GM18498 (cell line): ENCODE measurements around the gene CASS4.
A peak's percentile ranks its signal among the peaks of the same experiment; 100 is the strongest.
"Not testable (repeated sequence)": the region's sequence is repeated elsewhere in the genome, so short reads cannot be mapped to it uniquely, and the experiment has no call there.

Experiments used
- ATAC-seq: cut with Tn5 transposase; IDR thresholded peaks from one replicate; pipeline ENCODE4 v1.9.1; 2021; ENCODE audit warnings: mild to moderate bottlenecking, moderate library complexity; ENCODE audit not compliant: unreplicated experiment

The CASS4 gene

DNA sequence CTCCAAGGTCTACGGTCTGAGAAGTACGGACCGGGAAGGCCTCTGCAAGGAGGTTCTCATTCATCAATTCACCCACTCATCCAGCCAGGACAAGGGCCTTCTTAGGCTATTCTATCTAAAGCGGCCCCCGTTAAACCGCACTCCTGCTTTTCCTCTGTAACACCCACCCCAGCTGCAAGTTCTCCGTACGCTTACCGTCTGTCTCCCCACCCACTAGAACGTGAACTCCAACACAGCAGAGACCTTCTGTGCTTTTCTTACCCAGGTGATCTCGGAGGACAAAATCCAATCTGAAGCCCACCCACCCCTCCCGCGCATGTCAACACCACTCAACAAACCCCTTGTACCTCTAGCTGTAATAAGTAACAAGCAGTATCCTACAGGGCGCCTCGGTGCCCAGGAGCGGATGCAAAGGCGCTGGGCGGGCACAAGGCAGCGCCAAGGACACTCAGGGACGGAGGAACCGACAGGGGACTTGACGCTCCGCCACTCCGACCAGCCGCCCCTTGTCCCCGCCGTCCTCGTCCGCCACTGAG lies 20.4 kb upstream of the CASS4 start:
- peak; percentile 34 for ATAC-seq

GRCh38 chr20:56392132-56392880 lies 19.8 kb upstream of the CASS4 start, which contains the start of the genes AURKA and CSTF1:
Gene AURKA (minus strand): TSS chr20:56392215. CDS start chr20:56388197, 4,018 bp downstream.
Gene CSTF1 (plus strand): TSS chr20:56392645. CDS start chr20:56395553, 2,908 bp downstream.
- peak; percentile 90 for ATAC-seq

DNA sequence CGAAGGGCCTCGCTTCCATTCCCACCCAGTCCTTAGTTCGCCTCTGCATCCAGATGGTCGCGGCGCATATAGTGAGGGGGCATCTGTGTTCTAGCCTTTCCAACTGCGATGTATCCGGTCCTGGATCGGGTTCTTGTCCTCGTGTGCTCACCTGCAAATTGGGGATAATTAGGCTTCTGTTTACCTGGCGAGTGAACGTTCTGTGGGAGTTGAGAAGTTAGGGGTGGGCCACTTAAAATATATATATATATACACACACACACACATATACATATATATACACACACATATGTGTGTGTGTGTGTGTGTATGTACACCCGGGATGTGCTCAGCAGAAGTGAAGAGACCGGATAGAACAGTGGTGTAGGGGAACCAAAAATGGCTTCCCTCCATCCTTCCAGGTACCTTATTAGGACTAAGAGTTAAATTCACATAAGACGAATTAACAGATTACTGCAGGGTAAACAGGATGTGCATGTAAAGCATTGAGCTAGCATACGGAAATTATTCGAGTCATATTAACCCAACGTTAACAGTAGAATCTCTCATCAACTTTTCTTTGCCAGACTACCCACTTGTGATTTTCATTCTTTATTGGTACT lies 19.1 kb upstream of the CASS4 start:
- no peak for ATAC-seq

GRCh38 chr20:56393653-56394052 lies 18.4 kb upstream of the CASS4 start:
- ATAC-seq, result no peak

GRCh38 chr20:56395166-56395565 lies 16.9 kb upstream of the CASS4 start:
- no peak for ATAC-seq

DNA sequence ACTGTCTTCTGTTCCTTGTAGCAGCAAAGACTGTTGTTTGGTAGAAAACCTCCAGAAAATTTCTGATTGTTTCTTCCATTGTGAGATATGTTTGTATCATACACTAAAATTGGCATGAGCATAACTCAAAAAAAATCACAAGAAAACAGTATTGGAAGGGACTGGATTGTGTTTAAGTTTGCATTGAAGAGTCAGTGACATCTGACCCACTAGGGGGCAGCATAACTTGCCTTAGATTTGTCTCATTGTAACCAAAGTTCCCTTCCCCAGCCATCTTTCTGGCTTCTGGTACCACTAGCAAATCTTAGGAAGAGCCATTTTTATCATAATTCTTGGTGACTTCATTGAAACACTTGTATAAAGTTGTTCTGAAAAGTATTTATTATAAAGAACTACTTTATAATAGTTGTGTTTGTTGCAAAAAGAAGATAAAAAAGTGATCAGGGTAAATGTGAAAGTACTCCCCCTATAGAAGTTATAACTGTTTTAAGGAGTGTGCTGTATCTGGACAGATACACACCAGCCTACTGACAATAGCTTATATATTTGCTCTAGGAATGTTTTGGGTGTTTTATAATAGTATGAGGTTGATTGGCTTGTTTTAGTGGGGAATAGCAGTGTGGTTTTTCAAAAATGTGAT lies 11.9 kb upstream of the CASS4 start:
- peak; percentile 81 for ATAC-seq

DNA sequence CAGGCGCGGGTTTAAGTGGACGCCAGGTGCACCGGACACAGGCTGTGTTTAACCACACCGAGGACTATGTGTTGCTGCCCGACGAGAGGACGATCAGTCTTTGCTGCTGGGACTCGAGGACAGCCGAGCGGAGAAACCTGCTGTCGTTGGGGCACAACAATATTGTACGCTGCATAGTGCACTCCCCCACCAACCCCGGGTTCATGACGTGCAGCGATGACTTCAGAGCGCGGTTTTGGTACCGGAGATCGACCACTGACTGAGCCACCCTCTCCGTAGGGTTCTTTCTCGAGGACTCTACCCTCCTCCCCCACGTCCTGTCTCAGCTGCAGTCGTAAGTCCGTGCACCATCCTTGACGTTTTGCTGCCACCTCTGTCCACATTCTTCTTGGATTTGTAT lies 8.6 kb upstream of the CASS4 start:
- ATAC-seq, result no peak

DNA sequence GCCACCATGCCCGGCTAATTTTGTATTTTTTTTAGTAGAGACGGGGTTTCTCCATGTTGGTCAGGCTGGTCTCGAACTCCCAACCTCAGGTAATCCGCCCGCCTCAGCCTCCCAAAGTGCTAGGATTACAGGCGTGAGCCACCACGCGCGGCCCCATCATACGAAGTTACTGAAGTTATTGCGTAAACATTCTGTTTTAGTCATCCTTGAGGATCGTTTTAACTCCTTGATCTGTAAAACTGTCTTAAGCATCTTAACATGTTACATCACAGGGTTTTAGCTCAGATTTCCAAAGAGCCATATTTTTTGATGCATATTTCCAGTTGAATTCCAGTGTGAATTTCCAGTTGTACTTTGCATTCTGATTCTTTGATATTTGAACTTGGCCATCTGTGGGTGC lies 6.7 kb upstream of the CASS4 start:
- ATAC-seq, result not testable (repeated sequence)

DNA sequence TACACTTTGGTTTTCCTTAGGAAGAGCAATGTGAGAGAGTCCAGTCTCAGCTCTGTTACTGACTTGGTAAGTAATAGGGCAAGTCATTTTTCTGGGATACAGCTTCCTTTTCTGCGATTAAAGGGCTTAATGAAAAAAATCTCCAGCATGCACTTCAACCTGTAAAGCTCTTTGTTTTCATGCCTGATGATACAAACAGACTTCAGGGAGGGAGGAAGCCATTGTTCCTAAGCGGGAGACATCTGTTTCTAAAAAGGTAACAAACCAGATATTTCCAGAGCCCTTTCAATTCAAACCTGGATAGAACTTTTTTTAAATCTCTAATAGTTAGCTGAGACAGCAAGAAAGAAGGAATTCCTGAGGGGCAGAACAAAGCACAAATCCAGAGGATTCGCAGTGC lies 5.2 kb upstream of the CASS4 start:
- ATAC-seq, result no peak

GRCh38 chr20:56409521-56409920 lies 2.5 kb upstream of the CASS4 start:
- ATAC-seq, result no peak

- no peak for ATAC-seq
These were observed 2.1 kb upstream of the CASS4 start for GRCh38 chr20:56409956-56410355.

- not testable (repeated sequence) for ATAC-seq
These were observed 773 bp upstream of the CASS4 start for GRCh38 chr20:56411287-56411686.

DNA sequence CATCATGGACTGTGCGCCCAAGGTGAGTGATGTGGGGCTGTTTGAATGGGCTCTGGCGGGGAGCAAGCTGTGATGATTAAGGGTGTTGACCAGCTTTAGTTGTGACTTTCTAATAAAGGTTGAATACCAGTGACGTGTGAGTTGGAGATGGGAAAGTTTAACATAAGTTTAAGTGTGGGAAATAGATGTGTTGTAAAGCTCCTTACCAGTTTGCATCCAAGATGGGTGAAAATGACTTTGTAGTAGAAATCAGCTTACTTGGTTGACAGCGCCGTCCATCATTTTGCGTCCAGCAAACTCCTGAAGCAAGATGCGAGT lies 372 bp downstream of the CASS4 start:
- ATAC-seq, result no peak

GRCh38 chr20:56412949-56413348 lies 889 bp downstream of the CASS4 start:
- ATAC-seq, result no peak

DNA sequence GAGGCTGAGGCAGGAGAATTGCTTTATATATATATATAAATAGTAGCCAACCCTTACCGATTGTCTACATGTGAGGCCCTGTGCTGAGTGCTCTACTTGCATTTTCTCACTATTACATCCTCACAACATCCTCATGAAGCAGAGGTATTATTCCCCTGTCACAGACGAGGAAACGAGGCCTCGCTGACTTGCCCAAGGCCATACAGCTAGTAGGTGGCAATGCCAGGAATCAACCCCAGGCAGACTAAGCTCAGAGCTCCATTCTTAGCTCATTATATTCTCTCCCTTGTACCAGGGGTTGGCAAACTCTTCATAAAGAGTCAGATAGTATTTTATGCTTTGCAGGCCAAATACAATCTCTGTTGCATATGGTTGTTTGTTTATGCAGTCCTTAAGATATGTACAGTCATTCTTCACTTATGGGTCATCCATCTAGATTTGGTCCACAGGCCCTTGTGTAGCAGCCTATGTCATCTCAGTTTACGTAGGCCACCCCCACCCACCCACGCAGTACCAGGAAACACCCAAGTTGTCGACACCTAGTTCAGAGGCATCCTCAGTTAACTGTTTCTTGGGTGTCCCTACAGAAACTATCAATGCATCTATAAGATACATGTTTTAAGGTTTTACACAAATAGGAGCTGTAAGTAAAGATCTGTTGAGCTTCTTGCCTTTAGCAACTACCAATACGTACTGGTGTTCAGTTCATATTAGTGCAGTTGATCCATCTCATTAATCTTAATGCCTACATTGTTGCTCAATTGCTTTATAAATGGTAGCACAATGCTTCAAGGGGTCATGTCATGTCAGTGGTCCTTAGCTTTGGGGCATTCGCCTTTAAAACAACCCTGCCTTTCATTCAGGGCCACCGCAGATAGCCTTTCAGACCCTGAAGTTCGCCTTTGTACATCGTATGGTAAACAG lies 3.0 kb downstream of the CASS4 start:
- ATAC-seq, result no peak

- ATAC-seq, result no peak
These were observed 5.3 kb downstream of the CASS4 start for GRCh38 chr20:56417402-56417801.

DNA sequence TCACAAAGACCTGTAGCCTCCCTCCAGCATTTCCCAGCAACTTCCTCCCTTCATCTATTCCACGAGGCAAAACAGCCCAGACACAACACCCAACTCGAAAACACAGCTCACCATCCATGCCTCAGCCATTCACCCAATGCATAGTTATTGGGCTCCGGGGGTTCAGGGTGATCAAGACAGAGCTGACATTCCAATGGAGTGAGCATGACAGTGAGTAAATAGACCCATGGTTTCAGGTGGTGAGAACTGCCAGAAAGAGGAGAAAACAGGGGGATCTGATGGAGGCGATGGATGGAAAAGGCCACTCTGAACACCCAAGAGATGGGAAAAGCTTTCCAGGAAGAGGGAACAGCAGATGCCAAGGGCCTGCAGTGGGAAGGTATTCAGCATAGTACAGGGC lies 5.9 kb downstream of the CASS4 start:
- no peak for ATAC-seq

GRCh38 chr20:56418385-56418861 lies 6.4 kb downstream of the CASS4 start:
- no peak for ATAC-seq

DNA sequence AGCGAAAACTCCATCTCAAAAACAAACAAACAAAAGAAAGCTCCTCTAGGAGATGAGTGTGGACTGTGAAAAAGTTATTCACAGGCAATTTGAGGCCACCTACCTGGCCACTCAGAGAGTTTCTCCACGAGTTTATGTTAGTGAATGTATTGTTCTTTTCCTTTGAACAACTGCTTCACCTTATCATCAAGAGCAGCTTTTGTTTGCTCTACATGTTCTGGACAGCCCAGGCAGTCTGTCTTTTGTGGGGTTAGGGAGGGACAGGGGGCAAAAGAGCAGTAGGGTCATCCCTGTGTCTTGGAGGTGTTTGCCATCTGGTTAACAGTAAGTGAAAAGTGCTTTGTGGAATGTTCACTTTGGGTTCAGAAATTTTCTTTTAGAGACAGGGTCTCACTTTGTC lies 8.0 kb downstream of the CASS4 start:
- no peak for ATAC-seq

DNA sequence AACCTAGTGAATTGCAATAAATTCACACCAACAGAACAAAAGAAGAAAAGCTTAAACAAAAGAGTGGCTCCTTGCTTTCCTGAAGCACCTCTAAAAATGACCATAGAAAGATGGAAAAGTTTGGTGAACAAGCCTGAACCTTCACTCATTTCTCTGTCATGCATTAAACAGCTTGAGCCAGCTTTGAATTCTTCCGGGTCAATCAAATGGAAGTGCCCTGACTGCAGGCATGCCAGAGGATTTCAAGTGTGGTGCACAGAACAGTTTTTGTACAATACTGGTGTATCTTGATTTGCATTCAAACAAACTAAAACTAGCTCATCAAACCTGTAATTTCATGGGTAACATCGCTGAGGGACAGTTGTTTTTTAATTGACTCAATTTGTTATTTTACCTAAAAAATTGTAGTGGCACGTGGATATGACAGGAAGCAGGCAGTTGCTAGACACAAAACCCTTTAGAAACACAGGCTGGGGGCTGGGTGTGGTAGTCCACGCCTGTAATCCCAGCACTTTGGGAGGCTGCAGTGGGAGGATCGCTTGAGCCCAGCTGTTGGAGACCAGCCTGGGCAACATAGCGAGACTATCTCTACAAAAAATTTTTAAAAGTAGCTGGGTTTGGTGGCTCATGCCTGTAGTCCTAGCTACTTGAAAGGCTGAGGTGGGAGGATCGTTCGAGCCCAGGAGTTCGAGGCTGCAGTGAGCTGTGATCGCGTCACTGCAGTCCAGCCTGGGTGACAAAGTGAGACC lies 9.1 kb downstream of the CASS4 start:
- no peak for ATAC-seq
